GM19043 (cell line): ENCODE data around the gene RABEP1.
"Not testable (repeated sequence)": the region's sequence is repeated elsewhere in the genome, so short reads cannot be mapped to it uniquely, and the experiment has no call there.

Experiments
- ATAC-seq: cut with Tn5 transposase; IDR thresholded peaks from one replicate; pipeline ENCODE4 v1.9.1; 2021; ENCODE audit warnings: low read depth; ENCODE audit not compliant: unreplicated experiment

Gene RABEP1, protein sequence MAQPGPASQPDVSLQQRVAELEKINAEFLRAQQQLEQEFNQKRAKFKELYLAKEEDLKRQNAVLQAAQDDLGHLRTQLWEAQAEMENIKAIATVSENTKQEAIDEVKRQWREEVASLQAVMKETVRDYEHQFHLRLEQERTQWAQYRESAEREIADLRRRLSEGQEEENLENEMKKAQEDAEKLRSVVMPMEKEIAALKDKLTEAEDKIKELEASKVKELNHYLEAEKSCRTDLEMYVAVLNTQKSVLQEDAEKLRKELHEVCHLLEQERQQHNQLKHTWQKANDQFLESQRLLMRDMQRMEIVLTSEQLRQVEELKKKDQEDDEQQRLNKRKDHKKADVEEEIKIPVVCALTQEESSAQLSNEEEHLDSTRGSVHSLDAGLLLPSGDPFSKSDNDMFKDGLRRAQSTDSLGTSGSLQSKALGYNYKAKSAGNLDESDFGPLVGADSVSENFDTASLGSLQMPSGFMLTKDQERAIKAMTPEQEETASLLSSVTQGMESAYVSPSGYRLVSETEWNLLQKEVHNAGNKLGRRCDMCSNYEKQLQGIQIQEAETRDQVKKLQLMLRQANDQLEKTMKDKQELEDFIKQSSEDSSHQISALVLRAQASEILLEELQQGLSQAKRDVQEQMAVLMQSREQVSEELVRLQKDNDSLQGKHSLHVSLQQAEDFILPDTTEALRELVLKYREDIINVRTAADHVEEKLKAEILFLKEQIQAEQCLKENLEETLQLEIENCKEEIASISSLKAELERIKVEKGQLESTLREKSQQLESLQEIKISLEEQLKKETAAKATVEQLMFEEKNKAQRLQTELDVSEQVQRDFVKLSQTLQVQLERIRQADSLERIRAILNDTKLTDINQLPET

DNA sequence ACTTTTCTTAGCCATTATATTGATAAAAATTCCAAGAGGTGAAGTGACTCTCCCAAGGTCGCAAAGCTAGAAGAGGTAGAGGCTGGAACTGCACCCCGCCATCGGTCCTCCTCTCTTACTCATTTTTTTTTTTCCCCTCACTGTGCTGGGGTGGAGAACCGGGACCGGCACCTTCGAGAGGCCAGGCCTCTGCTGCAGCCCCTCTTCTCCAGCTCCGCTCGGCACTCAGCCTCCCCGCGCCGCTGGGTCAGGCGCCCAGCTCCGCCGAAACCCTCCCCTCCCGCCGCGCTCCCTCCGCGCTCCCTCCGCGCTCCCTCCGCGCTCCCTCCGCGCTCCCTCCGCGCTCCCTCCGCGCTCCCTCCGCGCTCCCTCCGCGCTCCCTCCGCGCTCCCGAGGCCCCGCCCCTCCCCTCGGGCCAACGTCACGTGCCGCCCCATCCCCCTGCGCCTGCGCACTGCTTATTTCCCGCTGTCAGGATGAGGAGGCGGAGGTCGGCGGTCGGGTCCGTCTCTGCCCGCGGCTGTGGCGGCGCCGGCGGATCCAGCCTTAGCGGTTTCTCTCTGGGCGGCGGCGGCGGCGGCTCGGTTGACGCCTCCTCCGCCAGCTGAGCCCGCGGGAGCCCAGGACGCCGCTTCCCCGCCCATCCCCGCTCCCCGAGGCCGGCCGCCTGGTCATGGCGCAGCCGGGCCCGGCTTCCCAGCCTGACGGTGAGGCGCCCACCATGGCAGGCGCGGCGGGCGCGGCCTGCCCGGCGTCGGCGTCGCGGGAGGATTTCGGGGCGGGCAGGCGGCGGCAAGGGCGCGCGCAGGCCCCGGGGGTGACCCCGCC is at the start of gene RABEP1:
TSS of gene RABEP1 (plus strand) at position 471 of the 828 bp plus-strand sequence. CDS start at position 674, 203 bp downstream.
- ATAC-seq, result peak; percentile 60

DNA sequence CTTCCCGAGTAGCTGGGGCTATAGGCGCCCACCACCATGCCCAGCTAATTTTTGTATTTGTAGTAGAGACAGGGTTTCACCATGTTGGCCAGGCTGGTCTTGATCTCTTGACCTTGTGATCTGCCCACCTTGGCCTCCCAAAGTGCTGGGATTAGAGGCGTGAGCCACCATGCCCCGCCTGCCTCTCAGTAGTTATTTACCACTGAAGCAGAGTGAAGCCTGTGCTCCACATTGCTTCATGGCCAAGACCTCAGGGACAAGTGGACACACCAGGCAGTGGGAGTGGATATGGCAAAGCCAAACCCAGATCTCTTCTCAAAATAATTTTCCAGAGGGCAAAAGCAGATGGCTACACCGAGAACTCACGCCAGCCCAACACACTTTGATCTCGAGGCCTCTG is 48.6 kb upstream of the RABEP1 start:
- ATAC-seq, result not testable (repeated sequence)

DNA sequence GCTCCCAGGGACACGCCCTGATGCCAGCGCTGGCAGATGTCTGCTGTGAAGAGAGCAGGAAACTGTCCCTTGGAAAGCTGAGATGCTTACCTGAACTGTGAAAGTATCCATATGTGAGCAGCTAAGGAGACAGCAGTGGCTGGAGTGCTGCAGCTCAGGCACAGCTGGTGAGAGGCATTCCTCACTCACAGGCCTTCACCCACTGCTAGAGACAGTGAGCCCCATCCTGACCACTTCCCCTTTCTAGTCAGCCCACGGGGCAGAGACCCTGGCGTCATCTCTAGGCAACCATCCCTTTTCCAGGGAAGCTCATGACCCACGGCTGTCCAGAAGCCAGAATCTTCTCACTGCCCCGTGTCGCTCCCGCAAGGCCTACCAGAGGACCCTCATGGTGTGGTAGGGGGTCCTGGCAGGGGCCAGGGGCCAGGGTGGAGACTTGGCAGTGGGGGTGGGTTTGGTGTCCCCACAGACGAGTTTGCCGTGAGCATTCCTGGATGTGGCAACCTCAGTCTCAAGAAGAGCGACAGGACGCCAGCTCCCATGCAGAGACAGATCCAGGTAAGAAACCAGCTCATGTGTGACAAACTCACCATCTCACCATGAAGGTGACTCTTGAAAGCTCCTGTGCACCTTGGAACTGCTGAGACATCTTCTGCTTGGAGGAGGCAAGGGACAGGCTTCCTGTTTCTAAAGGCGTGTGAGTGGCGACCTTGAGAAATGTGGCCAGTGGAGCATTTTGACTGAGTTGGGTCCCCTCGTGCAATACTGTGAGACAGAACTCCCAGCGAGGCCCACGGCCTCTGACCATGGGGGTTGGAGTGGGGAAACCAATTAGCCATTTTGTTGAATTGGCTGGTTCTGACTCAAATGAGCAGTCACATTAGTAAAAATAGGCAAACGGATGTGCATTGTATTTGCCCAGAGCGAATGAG is 47.2 kb upstream of the RABEP1 start, which contains the start of gene SCIMP:
TSS of gene SCIMP (minus strand) at position 216 of the 932 bp plus-strand sequence. CDS start at position 111, 105 bp downstream.
- no peak for ATAC-seq

DNA sequence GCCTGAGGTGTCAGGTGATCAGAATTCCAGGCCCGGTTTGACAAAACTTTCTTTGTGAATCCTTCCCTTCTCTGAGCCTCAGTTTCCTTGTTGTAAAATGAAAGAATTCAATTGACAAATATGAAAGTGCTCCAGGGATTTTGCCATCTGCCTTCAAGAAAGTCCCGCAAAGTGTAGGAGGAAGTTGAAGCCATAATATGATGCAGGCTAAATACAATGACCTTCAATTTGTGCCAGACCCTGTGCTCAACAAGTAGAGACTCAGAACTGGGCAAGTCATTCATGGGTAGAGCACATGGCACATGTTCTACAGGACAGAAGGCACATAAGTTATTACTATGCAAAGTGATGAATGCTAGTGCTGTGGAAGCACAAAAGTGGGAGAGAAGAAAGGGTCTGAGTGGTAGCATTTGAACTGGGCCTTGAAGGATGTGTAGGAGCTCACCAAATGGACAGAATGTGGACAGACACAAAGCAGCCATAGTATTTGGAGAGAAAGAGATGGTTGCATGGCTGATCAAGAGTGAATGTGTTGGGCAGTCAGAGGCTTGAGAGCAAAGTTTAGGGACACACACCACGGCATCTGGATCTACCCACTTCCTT is 45.0 kb upstream of the RABEP1 start:
- no peak for ATAC-seq

DNA sequence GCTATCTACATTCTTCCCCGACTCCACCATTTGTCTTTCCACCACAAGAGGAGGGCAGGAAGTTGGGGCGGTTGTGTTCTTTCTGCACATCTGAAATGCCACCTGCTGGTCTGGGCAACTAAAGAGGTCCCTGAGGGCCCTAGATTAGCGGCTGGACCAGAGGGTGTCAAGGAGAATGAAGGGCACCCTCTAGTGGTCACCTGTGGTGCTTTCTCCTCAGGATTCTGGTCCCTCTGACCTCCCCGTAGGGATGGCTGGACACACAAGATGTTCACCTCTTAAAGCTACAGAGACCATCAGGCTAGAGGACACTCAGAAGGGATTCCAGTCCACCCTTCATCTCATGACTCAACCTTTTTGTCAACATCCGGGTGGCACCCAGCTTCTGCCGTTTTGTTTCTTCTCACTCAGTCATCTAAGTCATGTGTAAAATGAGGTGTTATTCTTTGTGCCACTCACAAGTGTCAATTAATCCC is 44.5 kb upstream of the RABEP1 start:
- ATAC-seq, result no peak

DNA sequence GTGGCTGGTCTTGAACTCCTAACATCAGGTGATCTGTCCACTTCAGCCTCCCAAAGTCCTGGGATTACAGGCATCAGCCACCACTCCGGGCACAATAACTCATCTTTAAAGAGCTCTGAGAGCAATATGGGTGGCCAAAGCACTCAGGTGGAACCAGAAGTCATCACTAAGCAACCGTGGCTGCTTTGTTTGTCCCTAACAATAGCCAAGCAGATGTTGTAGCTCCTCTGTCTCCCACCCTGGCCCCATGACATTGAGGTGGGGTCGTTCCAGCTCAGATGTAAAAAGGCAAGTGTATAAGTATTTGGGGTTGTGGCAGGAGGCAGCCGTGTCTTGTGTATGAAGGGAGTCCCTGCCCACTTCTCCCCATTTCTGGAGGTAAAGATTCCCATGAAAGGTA is 43.8 kb upstream of the RABEP1 start:
- ATAC-seq, result no peak

DNA sequence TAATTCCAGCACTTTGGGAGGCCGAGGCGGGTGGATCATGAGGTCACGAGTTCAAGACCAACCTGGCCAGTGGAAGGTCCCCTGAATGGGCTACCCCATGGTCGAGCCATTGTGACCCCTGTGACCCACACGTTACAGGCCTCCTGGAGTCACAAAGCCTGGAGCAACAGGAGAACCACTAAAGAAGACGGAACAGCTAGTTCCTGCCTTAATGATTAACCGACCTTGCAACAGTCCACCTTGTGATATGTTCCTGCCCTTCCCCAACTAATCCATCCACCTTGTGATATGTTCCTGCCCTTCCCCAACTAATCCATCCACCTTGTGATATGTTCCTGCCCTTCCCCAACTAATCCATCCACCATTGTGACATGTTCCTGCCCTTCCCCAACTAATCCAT is 42.3 kb upstream of the RABEP1 start:
- ATAC-seq, result not testable (repeated sequence)

DNA sequence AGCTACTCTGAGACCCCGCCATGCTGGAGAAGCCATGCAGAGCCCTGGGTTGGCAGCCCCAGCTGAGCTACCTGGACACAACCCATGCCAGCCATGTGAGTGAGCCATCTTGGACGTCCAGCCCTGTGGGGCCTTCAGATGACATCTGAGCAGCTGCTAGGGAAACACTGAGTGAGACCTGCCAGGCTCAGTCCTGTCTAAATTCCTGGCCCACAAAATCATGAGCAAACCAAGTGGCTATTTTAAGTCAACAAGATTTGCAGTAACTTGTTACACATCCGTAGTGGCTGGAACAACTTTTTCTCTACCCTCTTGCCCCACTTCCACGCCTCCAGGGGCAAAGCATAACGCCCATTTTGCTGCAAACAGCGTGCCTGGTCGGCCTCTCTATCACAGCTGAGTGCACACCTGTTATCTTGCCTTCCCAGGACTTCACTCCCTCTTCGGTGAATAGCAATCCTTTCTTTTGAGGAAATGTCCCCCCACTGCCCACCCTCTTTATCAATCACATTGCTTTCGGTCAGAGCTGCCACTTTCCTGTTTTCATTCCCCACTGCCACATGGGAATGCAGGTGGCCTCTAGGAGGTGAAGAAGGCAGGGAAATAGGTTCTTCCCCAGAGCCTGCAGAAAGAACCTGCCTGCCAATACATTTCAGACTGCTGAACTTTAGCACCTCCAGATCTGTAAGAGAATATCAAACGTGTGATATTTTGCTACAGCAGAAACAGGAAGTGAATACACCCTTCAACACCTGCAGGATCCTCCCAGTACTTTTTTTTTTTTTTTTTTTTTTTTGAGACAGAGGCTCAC is 40.0 kb upstream of the RABEP1 start:
- no peak for ATAC-seq

DNA sequence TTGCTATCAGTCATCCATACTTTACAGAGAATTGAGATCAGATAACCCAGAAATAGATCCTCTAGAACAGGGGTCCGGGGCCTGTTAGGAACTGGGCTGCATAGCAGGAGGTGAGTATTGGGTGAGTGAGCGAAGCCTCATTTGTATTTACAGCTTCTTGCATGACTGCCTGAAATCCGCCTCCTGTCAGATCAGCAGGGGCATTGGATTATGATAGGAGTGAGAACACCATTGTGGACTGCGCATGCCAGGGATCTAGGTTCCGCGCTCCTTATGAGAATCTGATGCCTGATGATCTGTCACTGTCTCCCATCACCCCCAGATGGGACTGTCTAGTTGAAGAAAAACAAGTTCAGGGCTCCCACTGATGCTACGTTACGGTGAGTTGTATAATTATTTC is 34.5 kb upstream of the RABEP1 start:
- ATAC-seq, result no peak

DNA sequence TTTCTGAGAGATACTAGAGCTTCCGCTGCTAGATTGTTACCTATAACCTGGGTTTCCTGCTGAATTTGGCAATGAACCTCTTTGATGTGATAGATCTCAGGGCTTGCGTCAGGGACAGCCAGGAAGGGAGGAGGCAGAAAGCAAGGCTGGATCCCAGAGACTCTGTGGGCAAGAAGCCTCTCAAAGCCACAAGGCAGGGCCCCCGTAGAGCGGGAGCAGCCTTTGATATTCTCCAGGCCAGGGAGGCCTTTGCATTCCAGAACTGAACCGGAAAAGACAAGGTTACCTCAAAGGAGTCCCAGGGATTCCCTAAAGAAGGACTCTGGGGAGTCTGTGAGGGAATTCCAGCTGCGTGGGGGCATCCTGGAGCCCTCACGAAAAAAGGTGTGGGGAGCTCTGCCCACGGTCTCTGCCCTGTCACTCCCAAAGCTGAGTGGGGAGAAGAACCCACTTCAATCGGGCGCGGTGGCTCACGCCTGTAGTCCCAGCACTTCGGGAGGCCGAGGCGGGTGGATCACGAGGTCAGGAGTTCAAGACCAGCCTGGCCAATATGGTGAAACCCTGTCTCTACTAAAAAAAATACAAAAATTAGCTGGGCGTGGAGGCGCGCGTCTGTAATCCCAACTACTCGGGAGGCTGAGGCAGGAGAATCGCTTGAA is 33.1 kb upstream of the RABEP1 start:
- no peak for ATAC-seq

DNA sequence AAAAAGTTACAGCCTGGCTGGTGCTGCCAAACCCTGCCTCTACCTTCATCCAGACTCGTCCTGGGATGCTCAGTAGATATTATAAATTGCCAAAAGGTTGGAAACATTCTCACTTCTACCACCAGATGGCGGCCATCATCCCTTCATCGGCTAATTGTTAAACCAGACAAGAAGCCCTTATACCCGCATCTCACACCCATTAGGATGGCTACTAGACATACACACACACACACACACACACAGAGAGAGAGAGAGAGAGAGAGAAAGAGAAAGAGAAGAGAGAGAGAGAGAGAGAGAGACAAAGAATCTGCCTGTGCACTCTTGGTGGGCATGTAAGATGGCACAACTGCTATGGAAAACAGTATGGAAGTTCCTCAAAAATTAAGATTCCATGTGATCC is 32.5 kb upstream of the RABEP1 start:
- ATAC-seq, result no peak

DNA sequence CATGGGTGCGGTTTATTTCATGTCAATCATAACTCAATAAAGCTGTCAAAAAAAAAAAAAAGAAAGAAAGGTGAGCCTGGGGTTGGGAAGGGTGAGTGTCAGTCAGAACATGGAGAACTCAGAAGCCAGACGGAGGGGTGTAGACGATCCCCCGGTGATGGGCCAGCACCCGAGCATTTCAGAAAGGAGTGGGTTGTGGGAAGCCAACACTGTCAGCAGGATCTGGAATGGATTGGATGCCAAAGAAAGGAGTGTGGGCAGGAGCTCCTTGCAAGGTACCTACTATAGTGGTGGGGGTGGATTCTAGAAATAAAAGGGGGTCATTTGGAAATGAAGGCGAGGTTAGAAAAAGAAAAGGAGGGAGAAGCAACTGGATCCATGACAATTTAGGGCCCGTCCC is 27.7 kb upstream of the RABEP1 start:
- ATAC-seq, result no peak

DNA sequence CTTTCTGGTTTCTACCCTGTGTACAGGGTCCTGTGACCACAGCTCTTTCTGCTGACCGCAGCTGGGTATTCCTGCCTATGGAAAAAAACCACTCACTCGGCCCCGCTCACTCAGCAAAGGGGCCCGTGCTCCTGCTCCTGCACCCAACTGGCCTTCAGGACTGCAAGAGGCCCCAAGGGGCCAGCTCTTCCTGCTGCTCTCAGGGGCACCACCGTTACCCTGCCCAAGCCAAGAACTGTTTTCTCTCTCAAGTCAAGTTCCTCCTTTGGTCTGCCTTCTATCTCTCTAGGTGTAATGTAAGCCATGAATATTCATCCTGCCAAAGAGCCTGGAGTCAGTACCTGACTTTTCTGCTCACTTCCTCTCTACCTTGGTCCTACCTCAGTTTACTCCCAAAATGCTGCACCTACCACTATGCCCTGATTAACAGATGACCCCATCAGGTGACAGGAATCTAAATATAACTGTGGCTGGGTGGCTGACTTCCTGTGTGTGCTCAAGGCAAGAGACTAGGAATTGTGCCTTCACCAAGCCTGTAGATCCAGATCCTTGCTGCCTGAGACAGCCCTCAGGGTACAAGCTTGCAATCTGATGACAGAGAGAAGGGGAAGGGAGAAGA is 27.1 kb upstream of the RABEP1 start:
- ATAC-seq, result no peak

DNA sequence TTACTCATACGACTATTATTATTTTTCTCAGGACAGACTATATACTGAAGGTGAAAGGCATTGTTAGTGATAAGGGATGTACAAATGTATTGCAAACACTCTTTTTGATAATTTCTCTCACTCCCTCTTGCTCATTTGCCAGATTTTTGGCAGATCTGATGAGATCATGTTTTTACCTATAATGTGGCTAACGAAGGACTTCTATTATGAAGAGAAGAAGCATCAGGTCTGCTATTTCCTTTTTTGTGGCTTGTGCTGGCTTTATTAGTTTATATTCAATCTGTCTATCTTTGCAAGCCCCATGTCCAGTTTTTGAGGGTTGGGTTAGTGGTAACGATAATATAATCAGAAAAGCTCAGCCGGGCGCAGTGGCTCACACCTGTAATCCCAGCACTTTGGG is 25.0 kb upstream of the RABEP1 start:
- no peak for ATAC-seq

DNA sequence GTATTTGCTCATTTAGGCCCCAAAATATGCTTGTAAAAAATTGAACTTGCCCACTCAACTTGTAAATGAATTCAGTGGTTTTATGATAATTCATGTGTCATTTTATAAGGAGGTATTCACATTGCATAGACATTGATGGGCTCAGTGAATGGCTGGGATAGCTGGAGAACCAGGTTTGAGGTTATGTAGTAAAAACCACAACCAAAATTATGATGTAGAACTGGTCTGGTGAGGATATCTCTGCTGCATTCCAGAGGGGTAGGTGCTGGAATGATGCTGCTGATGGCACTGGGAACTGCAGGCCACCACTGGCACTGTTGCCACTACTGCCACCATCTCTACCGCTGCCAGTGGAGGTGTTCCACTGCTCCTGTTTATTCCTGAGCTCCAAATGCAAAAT is 21.5 kb upstream of the RABEP1 start:
- no peak for ATAC-seq

DNA sequence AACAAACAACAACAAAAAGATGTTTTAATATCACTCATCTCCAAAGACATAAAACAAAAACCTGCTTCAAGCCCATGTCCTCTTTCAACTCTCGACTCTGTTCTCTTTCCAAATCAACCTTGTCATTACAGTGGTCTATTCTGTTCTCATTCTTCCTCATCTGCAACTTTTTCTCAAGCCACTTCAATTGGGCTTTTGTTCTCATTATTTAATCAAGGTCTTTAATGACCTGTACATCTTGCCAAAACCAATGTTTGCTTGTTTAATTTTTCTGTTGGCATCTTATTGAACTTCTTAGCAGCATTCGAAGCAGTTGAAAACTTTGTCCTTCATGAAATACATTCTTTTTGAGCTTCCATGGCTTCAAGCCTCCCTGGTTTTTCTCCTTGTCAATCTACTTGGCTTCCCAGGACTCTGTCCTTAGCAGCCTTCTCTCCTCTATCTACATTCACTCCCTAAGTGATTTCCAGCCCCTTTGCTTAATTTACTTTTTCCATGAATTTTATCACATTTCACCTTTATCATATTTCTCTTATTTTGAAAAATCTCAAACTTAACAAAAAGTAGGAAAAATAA is 19.6 kb upstream of the RABEP1 start:
- ATAC-seq, result no peak

DNA sequence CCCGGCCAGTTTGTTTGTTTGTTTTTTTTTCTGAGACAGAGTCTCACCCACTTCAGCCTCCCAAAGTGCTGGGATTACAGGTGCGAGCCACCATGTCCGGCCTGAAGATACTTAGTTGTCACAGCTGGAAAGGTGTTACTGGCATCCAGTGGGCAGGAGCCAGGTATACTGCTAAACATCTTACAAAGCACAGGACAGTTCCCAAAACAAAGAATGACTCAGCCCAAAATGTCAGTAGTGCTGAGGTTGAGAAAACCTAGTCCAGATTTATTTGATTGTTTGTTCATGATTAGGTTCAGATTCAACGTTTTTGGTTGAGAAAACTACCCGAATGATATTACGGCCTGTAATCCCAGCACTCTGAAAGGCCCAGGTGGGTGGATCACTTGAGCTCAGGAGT is 18.6 kb upstream of the RABEP1 start:
- ATAC-seq, result no peak
